Inflammatory macrophage treated with lipopolysaccharide for 1 hour (primary cell): Measurements from ENCODE around the gene CGB2.

Source experiments
- DNase-seq, 2 donors: peaks; one replicate each; pipeline ENCODE4 v3.0.0-alpha.2; 2020 to 2022

The CGB2 gene

GRCh38 chr19:49031642-49032301 lies at the start of gene CGB2:
TSS of gene CGB2 (plus strand) at chr19:49031890. CDS start at chr19:49032096, 206 bp downstream.
- peak; percentile 17 to 30 for DNase-seq

GRCh38 chr19:48982280-48982679 lies 49.4 kb upstream of the CGB2 start:
- DNase-seq, result no peak

GRCh38 chr19:48985711-48986110 lies 46.0 kb upstream of the CGB2 start:
- no peak for DNase-seq

- DNase-seq, result peak in 1 of 2 donors; percentile 14
Observed at GRCh38 chr19:48986211-48986610, 45.5 kb upstream of the CGB2 start.

- no peak for DNase-seq
Observed at GRCh38 chr19:48987323-48987722, 44.4 kb upstream of the CGB2 start.

- no peak for DNase-seq
Observed at GRCh38 chr19:48988286-48988685, 43.4 kb upstream of the CGB2 start.

GRCh38 chr19:48988860-48989259 lies 42.8 kb upstream of the CGB2 start:
- no peak for DNase-seq

- no peak for DNase-seq
Observed at GRCh38 chr19:48989701-48990291, 41.9 kb upstream of the CGB2 start.

GRCh38 chr19:48990400-48990799 lies 41.3 kb upstream of the CGB2 start:
- DNase-seq, result no peak

- no peak for DNase-seq
Observed at GRCh38 chr19:48991011-48991609, 40.6 kb upstream of the CGB2 start.

- DNase-seq, result peak; percentile 86 to 88
Observed at GRCh38 chr19:48991873-48992580, 39.7 kb upstream of the CGB2 start.

- DNase-seq, result peak in 1 of 2 donors; percentile 10
Observed at GRCh38 chr19:48992581-48993174, 39.0 kb upstream of the CGB2 start.

- DNase-seq, result peak; percentile 100
Observed at GRCh38 chr19:48993175-48994034, 38.3 kb upstream of the CGB2 start, which contains the start of the genes GYS1 and RUVBL2. TSS of gene GYS1 (minus strand) at chr19:48993309. CDS start at chr19:48993112, 197 bp downstream. TSS of gene RUVBL2 (plus strand) at chr19:48993887. CDS start at chr19:48993912, 25 bp downstream.

GRCh38 chr19:48994035-48994386 lies 37.7 kb upstream of the CGB2 start:
- DNase-seq, result no peak

GRCh38 chr19:48997972-48998371 lies 33.7 kb upstream of the CGB2 start:
- peak; percentile 37 to 75 for DNase-seq

- peak; percentile 31 to 75 for DNase-seq
Observed at GRCh38 chr19:48999481-49000325, 32.0 kb upstream of the CGB2 start.

- DNase-seq, result no peak
Observed at GRCh38 chr19:49004133-49004532, 27.6 kb upstream of the CGB2 start.

GRCh38 chr19:49004964-49005614 lies 26.6 kb upstream of the CGB2 start:
- no peak for DNase-seq

GRCh38 chr19:49006905-49007304 lies 24.8 kb upstream of the CGB2 start:
- no peak for DNase-seq

- DNase-seq, result no peak
Observed at GRCh38 chr19:49009828-49010227, 21.9 kb upstream of the CGB2 start.

GRCh38 chr19:49010453-49010852 lies 21.2 kb upstream of the CGB2 start:
- DNase-seq, result no peak
